Glutamatergic neuron (in vitro differentiated cells): ENCODE data around the gene RFXANK. TPM values are rescaled to one million over a fixed set of nuclear protein-coding genes. Genes with fewer than 3 reads are reported as not detected.

Experiments
- DNase-seq: peaks from one replicate; pipeline ENCODE4 v3.0.0; 2022
- H3K27ac Mint-ChIP-seq: one replicate; pipeline ENCODE4 v1.8.0; 2020; ENCODE audit warnings: mild to moderate bottlenecking, mixed read lengths, inconsistent platforms; ENCODE audit not compliant: unreplicated experiment
- H3K27me3 Mint-ChIP-seq: one replicate; pipeline ENCODE4 v1.8.0; 2020; ENCODE audit warnings: mild to moderate bottlenecking, moderate library complexity, mixed read lengths, inconsistent platforms; ENCODE audit not compliant: unreplicated experiment
- H3K36me3 Mint-ChIP-seq: one replicate; pipeline ENCODE4 v1.8.0; 2020; ENCODE audit warnings: mild to moderate bottlenecking, mixed read lengths, inconsistent platforms; ENCODE audit not compliant: unreplicated experiment
- H3K4me1 Mint-ChIP-seq: one replicate; pipeline ENCODE4 v1.8.0; 2020; ENCODE audit warnings: mild to moderate bottlenecking, low read depth, mixed read lengths, inconsistent platforms; ENCODE audit not compliant: unreplicated experiment
- H3K4me3 Mint-ChIP-seq: one replicate; pipeline ENCODE4 v1.8.0; 2020; ENCODE audit warnings: mild to moderate bottlenecking, mixed read lengths, inconsistent platforms; ENCODE audit not compliant: unreplicated experiment
- H3K9me3 Mint-ChIP-seq: one replicate; pipeline ENCODE4 v1.8.0; 2020; ENCODE audit warnings: mild to moderate bottlenecking, moderate library complexity, mixed read lengths, inconsistent platforms; ENCODE audit not compliant: unreplicated experiment
- total RNA-seq: library from RNA; stranded (reverse); fragmentation: NEBNext Ultra II Directional; extraction: Animal tissue kit (Norgen Biotek cat#: 25700); gene quantifications from one replicate; pipeline ENCODE4 v1.2.1, GENCODE V29; 2021; ENCODE audit not compliant: unreplicated experiment
- TF ChIP-seq, protein P1 (sequence below): fragments of 200-600 bp; sonication (generic); IDR thresholded peaks from one replicate; pipeline ENCODE4 v1.5.0; 2021; ENCODE audit not compliant: partially characterized antibody, unreplicated experiment

Gene RFXANK
- total RNA-seq, 1 donor from 2014 or later, result 73.5 TPM

DNA sequence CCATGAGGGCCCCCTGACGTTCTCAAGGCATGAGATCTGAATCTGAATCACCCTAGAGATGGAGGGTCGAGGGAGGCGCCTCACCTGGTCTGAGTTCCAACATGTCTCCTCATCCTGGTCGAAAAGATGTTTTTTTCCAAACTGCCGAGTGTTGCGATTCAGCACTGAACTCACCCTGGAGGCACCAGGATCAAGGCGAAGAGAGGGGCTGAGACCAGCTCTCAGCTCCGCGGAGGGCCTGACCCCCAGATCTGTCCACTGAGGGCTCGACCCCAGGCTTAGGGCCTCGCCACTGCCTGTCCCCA lies 10.6 kb downstream of the RFXANK start:
- H3K9me3 Mint-ChIP-seq, result peaks cover 5% of the 10 kb centered on the region
- peak overlapping the region; percentile 84 for H3K4me3 Mint-ChIP-seq
- TF ChIP-seq, protein P1, sequence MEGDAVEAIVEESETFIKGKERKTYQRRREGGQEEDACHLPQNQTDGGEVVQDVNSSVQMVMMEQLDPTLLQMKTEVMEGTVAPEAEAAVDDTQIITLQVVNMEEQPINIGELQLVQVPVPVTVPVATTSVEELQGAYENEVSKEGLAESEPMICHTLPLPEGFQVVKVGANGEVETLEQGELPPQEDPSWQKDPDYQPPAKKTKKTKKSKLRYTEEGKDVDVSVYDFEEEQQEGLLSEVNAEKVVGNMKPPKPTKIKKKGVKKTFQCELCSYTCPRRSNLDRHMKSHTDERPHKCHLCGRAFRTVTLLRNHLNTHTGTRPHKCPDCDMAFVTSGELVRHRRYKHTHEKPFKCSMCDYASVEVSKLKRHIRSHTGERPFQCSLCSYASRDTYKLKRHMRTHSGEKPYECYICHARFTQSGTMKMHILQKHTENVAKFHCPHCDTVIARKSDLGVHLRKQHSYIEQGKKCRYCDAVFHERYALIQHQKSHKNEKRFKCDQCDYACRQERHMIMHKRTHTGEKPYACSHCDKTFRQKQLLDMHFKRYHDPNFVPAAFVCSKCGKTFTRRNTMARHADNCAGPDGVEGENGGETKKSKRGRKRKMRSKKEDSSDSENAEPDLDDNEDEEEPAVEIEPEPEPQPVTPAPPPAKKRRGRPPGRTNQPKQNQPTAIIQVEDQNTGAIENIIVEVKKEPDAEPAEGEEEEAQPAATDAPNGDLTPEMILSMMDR, result no peak
- no peak for DNase-seq
- peaks cover 16% of the 10 kb centered on the region for H3K27me3 Mint-ChIP-seq
- no peaks in the 10 kb centered on the region for H3K36me3 Mint-ChIP-seq
- H3K4me1 Mint-ChIP-seq, result peaks cover 12% of the 10 kb centered on the region
- no peak overlapping the region for H3K27ac Mint-ChIP-seq

DNA sequence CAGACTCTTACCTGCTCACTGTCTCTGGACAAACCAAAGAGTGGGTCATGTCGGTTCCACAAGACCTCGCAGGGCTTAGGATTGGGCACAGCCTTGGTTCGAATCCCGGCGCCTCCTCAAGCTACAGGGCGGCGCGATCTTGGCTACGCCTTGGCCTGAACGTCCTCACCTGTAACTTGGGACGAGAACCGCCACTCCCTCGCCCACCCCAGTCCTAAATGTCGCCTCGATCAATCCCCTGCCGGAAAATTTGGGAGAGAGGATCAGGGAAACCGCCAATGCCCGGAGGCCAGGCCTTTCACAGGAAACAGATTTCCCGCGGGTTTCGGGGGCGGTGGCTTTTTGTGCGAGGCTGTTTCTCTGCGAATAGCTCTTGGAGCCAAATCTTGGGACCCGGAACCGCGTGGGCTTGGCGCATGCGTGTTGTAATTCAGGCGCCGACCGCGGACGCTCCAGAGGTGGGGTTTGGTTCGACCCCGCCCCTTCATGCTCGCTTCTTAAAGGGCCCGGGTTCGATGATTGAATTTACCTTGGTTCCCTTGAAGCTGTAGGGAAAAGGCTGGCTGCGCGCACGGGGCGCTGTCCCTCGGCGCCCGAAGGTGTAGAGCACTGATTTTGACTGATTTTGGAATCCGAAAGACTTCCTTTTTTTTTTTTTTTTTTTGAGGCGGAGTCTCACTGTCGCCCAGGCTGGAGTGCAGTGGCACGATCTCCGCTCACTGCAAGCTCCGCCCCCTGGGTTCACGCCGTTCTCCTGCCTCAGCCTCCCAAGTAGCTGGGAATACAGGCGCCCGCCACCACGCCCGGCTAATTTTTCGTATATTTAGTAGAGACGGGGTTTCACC lies 11.2 kb downstream of the RFXANK start, which contains the start of gene NR2C2AP:
NR2C2AP (minus strand) TSS at position 403 of the 845 bp plus-strand sequence; CDS start at position 49, 354 bp downstream.
- H3K27ac Mint-ChIP-seq, result no peak within 1 kb of the TSS
- TF ChIP-seq, protein P1, result no peak
- peaks cover 6% of the 10 kb centered on the region for H3K9me3 Mint-ChIP-seq
- H3K36me3 Mint-ChIP-seq, result no peaks in the 10 kb centered on the region
- peaks cover 16% of the 10 kb centered on the region for H3K27me3 Mint-ChIP-seq
- peak; percentile 79 for DNase-seq
- peak within 1 kb of the TSS; percentile 84 for H3K4me3 Mint-ChIP-seq
- H3K4me1 Mint-ChIP-seq, result peaks cover 13% of the 10 kb centered on the region

DNA sequence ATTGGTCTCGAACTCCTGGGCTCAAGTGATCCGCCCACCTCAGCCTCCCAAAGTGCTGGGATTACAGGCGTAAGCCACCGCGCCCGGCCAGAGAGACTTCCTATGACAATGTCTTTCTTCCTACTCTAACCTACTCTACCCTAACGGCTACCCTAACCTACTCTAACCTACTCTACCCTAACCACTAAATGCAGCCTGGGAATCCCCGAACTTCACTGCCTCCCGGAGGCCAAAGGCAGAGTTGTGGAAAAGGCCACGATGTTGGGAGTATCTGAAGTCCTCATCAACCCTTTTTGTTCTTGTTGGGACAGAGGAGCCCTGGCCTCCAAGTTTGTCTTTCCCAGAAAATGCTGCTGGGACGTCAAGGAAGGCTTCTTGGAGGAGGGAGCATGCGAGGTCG lies 12.1 kb downstream of the RFXANK start:
- no peak for DNase-seq
- no peak overlapping the region for H3K27ac Mint-ChIP-seq

DNA sequence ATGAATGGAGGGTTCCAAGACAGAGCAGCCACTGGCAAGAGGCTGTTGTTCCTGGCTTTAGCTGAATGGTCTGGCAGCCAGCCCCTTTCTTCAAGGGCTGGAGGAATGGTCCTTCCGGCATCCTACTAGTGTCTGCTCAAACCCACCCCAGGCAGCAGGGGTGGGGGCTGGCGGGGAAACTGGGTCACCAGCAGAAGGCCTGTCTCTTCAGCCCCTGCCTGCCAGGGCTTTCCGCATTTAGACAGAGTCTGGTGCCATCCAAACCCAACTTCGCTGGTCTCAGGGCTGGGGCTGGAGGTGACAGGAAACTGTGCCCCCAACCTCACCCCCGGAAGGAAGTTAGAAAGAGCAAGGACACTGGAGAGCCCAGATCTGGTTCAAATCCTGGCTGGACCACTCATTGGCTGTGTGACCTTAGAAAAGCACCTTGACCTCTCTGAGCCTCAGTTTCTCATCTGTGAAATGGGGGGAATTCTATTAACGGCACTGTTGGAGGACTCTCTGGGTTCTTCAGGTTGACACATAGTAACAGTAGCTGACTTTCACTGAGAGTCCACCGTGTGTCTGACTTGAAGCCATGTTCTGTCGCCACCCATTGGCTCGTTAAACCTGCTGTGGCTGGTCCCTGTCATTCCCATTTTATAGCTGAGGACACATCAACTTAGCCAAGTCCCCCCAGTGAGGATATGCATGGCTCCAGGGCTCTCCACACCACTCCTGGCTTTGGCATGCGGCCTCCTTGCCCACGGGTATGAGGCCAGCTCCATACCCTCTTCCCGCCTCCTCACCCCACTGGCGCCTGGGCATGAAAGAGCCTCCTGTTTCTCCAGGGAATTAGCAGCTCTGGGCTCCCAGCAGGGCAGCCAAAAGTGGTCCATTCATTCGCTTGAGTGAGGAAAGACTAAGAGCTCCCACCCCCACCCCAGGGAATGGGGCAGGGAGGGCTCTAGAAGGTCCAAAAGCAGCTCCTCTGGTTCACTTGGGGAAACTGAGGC lies 13.7 kb downstream of the RFXANK start:
- H3K4me3 Mint-ChIP-seq, result no peak overlapping the region
- H3K27ac Mint-ChIP-seq, result no peak overlapping the region

More for the DNA sequence above, 12.1 kb downstream of the RFXANK start:
- Mint-ChIP-seq H3K4me3 (peak overlapping the region; percentile 61), H3K27me3 (peaks cover 16% of the 10 kb centered on the region), H3K4me1 (peaks cover 13% of the 10 kb centered on the region), H3K9me3 (peaks cover 6% of the 10 kb centered on the region), H3K36me3 (no peaks in the 10 kb centered on the region)
- TF ChIP-seq, protein P1, result no peak

More for the DNA sequence above, 13.7 kb downstream of the RFXANK start:
- TF ChIP-seq, protein P1, result no peak
- Mint-ChIP-seq H3K36me3 (no peaks in the 10 kb centered on the region), H3K27me3 (peaks cover 18% of the 10 kb centered on the region), H3K4me1 (peaks cover 16% of the 10 kb centered on the region), H3K9me3 (peaks cover 6% of the 10 kb centered on the region)
- DNase-seq, result no peak
